KOPT-K1 (cell line): Measurements from ENCODE around the gene STK4.

Source experiments
- H3K27ac ChIP-seq: fragments of 200-600 bp; sonication (generic); 2 replicates; pipeline ENCODE4 v1.5.1; 2016; ENCODE audit warnings: antibody characterized with exemption, mild to moderate bottlenecking, low read depth, low read length; ENCODE audit not compliant: poor library complexity, severe bottlenecking
- H3K36me3 ChIP-seq: fragments of 200-600 bp; sonication (generic); 2 replicates; pipeline ENCODE4 v1.5.1; 2017; ENCODE audit warnings: antibody characterized with exemption, mild to moderate bottlenecking, low read length, moderate library complexity; ENCODE audit not compliant: insufficient read depth
- H3K9me3 ChIP-seq: fragments of 200-600 bp; sonication (generic); 2 replicates; pipeline ENCODE4 v1.5.1; 2017; ENCODE audit warnings: antibody characterized with exemption, low read length, mild to moderate bottlenecking; ENCODE audit not compliant: insufficient read depth, poor library complexity, severe bottlenecking

The STK4 gene

DNA sequence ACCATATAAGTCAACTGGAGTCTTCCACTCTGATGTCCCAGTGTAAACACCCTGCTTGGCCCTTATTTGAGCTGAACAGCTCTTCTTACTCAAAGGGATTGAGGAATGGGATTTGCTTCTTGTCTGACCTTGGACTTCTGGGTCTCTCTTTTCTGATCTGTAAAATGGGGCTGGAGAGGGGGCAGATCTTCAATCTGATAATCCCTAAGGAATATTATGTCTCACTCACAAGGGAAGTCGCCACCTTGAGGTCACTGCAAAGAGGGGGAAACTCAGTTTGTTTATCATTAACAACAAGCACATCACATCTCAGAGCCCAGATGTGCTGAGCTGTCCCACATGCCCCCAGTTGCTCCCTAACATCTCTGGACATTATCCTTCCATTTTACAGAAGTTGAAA lies 119.6 kb downstream of the STK4 start:
- H3K9me3 ChIP-seq = peaks cover 18% of the 10 kb centered on the region
- H3K27ac ChIP-seq = no peak overlapping the region
- peaks cover 39% of the 10 kb centered on the region for H3K36me3 ChIP-seq

GRCh38 chr20:45087097-45087790 lies 120.9 kb downstream of the STK4 start:
- Histone ChIP-seq H3K27ac (no peak overlapping the region), H3K36me3 (peaks cover 25% of the 10 kb centered on the region), H3K9me3 (peaks cover 6% of the 10 kb centered on the region)

GRCh38 chr20:45087814-45088213 lies 121.5 kb downstream of the STK4 start:
- Histone ChIP-seq H3K36me3 (peaks cover 19% of the 10 kb centered on the region), H3K9me3 (peaks cover under 1% of the 10 kb centered on the region), H3K27ac (no peak overlapping the region)

GRCh38 chr20:45088247-45088646 lies 121.9 kb downstream of the STK4 start:
- no peak overlapping the region for H3K27ac ChIP-seq

DNA sequence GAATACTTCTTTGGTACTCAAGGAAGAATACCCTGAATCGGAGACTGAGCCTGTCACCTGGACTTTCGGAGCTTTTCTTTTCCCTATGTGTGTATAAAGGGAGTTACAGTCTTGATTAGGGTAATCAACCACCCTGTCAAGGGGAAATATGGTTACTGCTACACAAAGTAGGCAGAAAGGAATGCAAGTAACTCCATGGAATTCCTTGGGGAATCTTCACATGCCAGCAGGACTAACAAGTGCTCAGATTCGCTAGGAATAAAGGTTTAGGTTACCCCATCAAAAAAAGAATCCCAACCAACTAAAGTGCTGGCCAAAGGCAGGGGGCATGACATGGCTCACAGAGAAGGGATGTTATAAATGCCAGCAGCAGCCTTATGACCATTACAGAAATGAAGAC lies 124.2 kb downstream of the STK4 start:
- Histone ChIP-seq H3K9me3 (no peaks in the 10 kb centered on the region), H3K27ac (no peak overlapping the region), H3K36me3 (peaks cover 11% of the 10 kb centered on the region; the same call in 1 of the 2 replicates)

More at GRCh38 chr20:45088247-45088646, 121.9 kb downstream of the STK4 start:
- Histone ChIP-seq H3K36me3 (peaks cover 15% of the 10 kb centered on the region), H3K9me3 (no peaks in the 10 kb centered on the region)

DNA sequence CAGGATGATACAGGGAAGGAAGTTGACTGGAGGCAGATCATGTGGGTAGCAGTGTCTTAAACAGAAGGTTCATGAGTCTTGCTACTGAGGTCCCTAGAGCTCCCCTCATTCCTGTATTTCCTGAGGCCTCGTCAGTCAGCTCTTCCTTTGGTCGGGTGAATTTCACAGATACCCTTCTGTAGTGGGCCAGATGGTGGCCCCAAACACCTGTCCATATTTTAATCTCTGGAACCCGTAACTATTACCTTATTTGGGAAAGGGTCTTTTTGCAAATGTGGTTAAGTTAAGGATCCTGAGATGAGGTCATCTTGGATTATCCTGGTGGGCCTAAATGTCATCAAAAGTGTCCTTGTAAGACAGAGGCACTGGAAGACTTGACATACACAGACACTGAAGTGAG lies 125.1 kb downstream of the STK4 start:
- peaks cover 3% of the 10 kb centered on the region; the same call in 1 of the 2 replicates for H3K36me3 ChIP-seq
- H3K9me3 ChIP-seq = no peaks in the 10 kb centered on the region
- H3K27ac ChIP-seq = no peak overlapping the region

DNA sequence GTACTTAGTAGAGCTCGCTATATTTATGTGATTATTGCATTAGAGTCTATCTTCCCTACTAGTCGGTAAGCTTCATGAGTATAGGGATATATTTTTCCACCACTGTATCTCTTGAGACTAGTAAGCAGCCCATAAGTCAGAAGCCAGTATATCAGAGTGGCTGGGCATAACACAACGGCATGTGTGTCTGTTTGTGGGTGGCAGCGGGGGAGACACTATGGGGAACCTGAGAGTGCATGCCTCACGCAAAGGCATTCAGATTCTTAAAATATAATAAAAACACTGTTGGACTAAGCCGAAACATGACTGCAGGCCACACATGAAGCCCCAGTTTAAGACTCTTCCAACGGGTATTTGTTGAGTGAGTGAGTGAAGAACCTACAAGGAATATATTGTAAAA lies 126.6 kb downstream of the STK4 start:
- Histone ChIP-seq H3K27ac (no peak overlapping the region), H3K36me3 (no peaks in the 10 kb centered on the region), H3K9me3 (no peaks in the 10 kb centered on the region)

- Histone ChIP-seq H3K27ac (no peak overlapping the region), H3K9me3 (no peaks in the 10 kb centered on the region), H3K36me3 (no peaks in the 10 kb centered on the region)
These were observed 127.9 kb downstream of the STK4 start for GRCh38 chr20:45094201-45094600.

GRCh38 chr20:45094864-45095574 lies 128.7 kb downstream of the STK4 start:
- H3K27ac ChIP-seq = no peak overlapping the region
- no peaks in the 10 kb centered on the region for H3K9me3 ChIP-seq
- no peaks in the 10 kb centered on the region for H3K36me3 ChIP-seq

DNA sequence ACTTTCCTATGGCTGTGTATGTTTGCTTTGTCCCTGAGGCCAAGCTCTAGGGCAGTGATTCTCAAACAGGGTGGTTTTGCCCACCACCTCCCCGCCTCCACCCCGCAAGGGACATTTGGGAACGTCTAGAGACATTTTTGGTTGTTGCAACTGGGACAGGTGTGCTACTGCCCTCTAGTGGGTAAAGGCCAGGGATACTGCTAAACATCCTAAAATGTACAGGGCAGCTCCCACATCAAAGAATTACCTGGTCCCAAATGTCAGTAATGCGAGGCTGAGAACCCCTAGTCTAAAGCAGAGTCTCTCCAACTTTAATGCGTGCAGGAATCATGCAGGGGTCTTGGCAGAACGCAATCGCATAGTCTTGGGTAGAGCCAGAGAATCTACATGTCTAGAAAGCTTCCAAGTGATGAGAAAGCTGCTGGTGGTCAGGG lies 129.5 kb downstream of the STK4 start:
- Histone ChIP-seq H3K9me3 (no peaks in the 10 kb centered on the region), H3K36me3 (no peaks in the 10 kb centered on the region), H3K27ac (no peak overlapping the region)

GRCh38 chr20:45096781-45097180 lies 130.5 kb downstream of the STK4 start:
- H3K36me3 ChIP-seq = no peaks in the 10 kb centered on the region
- H3K9me3 ChIP-seq = no peaks in the 10 kb centered on the region
- H3K27ac ChIP-seq = no peak overlapping the region

DNA sequence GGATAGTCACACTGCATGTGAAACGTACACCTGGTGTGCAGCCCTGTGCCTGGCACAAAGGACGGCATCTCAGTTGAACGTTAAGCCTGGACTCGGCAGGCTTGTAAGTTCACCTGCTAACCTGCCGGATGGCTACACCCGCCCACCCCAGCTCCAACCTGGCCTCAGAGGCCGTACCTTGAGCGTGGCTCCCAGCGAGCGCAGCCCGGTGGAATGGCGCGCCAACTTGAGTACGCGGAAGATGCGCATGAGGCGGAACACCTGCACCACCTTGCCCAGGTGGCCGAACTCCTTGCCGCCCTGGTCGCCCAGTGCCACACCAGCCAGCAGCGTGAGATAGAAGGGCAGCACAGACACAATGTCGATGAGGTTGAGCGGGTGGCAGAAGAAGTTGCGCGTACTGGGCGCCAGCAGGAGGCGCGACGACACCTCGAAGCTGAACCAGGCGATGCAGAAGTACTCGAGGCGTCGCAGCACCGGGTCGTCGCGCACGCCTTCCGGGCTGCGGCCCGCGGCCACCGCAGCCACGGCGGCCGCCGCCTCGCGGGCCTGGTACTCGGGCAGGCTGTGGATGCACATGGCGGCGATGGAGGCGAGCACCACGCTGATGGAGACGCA lies 131.3 kb downstream of the STK4 start:
- no peaks in the 10 kb centered on the region for H3K36me3 ChIP-seq
- no peak overlapping the region for H3K27ac ChIP-seq
- H3K9me3 ChIP-seq = no peaks in the 10 kb centered on the region

DNA sequence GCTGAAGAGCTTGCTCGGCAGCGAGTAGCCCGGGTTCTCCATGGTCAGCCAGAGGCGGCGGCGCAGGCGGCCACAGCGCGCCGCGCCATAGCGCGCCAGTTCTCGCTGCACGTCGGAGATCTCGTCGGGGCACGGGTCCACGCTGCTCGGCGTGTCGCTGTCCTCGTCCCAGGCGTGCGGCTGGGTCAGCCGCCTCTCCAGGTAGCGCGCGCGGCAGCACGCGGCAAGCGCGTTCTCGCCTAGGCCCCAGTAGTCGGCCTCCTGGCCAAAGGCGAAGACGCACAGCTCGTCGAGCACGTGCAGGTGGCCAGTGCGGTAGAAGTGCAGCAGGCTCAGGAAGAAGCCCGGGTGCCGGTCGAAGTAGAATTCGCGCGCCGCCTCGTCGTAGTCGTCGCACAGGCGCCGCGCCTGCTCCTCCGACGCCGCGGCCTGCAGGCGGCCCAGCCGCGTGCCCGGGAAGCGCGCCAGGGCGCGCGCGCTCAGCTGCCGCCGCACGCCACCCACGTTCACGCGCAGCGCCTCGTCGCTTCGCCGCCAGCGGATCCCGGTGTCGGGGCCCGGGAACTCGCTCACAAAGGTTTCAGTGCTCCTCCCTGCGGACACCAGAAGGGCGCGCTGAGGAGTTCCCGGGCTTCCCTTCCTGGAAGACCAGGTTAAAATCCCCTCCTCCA lies 131.9 kb downstream of the STK4 start:
- Histone ChIP-seq H3K9me3 (no peaks in the 10 kb centered on the region), H3K27ac (no peak overlapping the region)

GRCh38 chr20:45100563-45101245 lies 134.4 kb downstream of the STK4 start, which contains the start of gene KCNS1:
Gene KCNS1 (minus strand): TSS chr20:45101127. CDS start chr20:45099236, 1,891 bp downstream.
- no peaks in the 10 kb centered on the region for H3K36me3 ChIP-seq
- H3K9me3 ChIP-seq = no peaks in the 10 kb centered on the region
- H3K27ac ChIP-seq = no peak within 1 kb of the TSS

More for the DNA sequence above, 131.9 kb downstream of the STK4 start:
- no peaks in the 10 kb centered on the region for H3K36me3 ChIP-seq
